Endodermal cell (in vitro differentiated cells): ENCODE data around the gene KRTAP1-3. TPM values are rescaled to one million over a fixed set of nuclear protein-coding genes. Genes with fewer than 3 reads are reported as not detected.
A peak's percentile ranks its signal among the peaks of the same experiment; 100 is the strongest.
"Not testable (repeated sequence)": the region's sequence is repeated elsewhere in the genome, so short reads cannot be mapped to it uniquely, and the experiment has no call there.

ENCODE experiments used
- DNase-seq: peaks from one replicate; pipeline ENCODE4 v3.0.0-alpha.2; 2017
- H3K27ac ChIP-seq: 2 replicates; pipeline ENCODE4 v1.5.1; 2013; ENCODE audit warnings: mild to moderate bottlenecking, low read depth, low read length, moderate library complexity
- H3K27me3 ChIP-seq: 2 replicates; pipeline ENCODE4 v1.6.1; 2013; ENCODE audit warnings: mild to moderate bottlenecking, low read length, moderate library complexity; ENCODE audit not compliant: insufficient read depth, control insufficient read depth, poor library complexity, severe bottlenecking
- H3K36me3 ChIP-seq: 2 replicates; pipeline ENCODE4 v1.7.0; 2013; ENCODE audit warnings: mild to moderate bottlenecking, low read length, moderate library complexity; ENCODE audit not compliant: control insufficient read depth, insufficient read depth
- H3K4me1 ChIP-seq: one replicate; pipeline ENCODE4 v1.7.0; 2013; ENCODE audit warnings: low read length; ENCODE audit not compliant: control insufficient read depth, insufficient read depth
- H3K4me3 ChIP-seq: 2 replicates; pipeline ENCODE4 v1.5.1; 2013; ENCODE audit warnings: mild to moderate bottlenecking, low read length, moderate library complexity
- H3K9ac ChIP-seq: 2 replicates; pipeline ENCODE4 v1.6.1; 2013; ENCODE audit warnings: mild to moderate bottlenecking, low read length, moderate library complexity; ENCODE audit not compliant: poor library complexity, severe bottlenecking; ENCODE audit errors: extremely low read depth
- H3K9me3 ChIP-seq: 2 replicates; pipeline ENCODE4 v1.6.1; 2013; ENCODE audit warnings: mild to moderate bottlenecking, low read length, moderate library complexity; ENCODE audit not compliant: control insufficient read depth
- H3K27ac Mint-ChIP-seq: 2 replicates; pipeline ENCODE4 v1.8.0; 2020; ENCODE audit warnings: mixed read lengths
- H3K27me3 Mint-ChIP-seq: 2 replicates; pipeline ENCODE4 v1.8.0; 2021; ENCODE audit warnings: mild to moderate bottlenecking, mixed read lengths; ENCODE audit not compliant: insufficient read depth
- H3K36me3 Mint-ChIP-seq: 2 replicates; pipeline ENCODE4 v1.8.0; 2020; ENCODE audit warnings: low read depth, mixed read lengths
- H3K4me1 Mint-ChIP-seq: 2 replicates; pipeline ENCODE4 v1.8.0; 2020; ENCODE audit warnings: mixed read lengths
- H3K4me3 Mint-ChIP-seq: 2 replicates; pipeline ENCODE4 v1.8.0; 2020; ENCODE audit warnings: mild to moderate bottlenecking, moderate library complexity, mixed read lengths
- H3K9me3 Mint-ChIP-seq: 2 replicates; pipeline ENCODE4 v1.8.0; 2020; ENCODE audit warnings: mild to moderate bottlenecking, mixed read lengths
- WGBS, 2 experiments: methylation state at CpG; one replicate each; pipeline versions ENCODE4 v1.1.5 to v1.1.7; 2013; ENCODE audit warnings: missing lambda C conversion rate in 2 of 2, mixed read lengths in 1 of 2; ENCODE audit not compliant: insufficient coverage in 1 of 2, insufficient read length in 1 of 2; 5-methylcytosine and 5-hydroxymethylcytosine counted together
- total RNA-seq, 2 donors: library from RNA; stranded (reverse); fragmentation: NEBNext Ultra II Directional in 1 of 2; extraction: Animal tissue kit (Norgen Biotek cat#: 25700) in 1 of 2; gene quantifications; 2 replicates in 1 of 2; 3 replicates in 1 of 2; pipeline ENCODE4 v1.2.1, GENCODE V29; 2021
- TF ChIP-seq, protein P1 (sequence below): fragments of 200-600 bp; sonication (generic); conservative IDR thresholded peaks from 2 replicates; pipeline ENCODE4 v1.5.0; 2021; ENCODE audit warnings: antibody characterized with exemption, mild to moderate bottlenecking

Gene KRTAP1-3
- total RNA-seq, 2 donors from 2014 or later = not detected

DNA sequence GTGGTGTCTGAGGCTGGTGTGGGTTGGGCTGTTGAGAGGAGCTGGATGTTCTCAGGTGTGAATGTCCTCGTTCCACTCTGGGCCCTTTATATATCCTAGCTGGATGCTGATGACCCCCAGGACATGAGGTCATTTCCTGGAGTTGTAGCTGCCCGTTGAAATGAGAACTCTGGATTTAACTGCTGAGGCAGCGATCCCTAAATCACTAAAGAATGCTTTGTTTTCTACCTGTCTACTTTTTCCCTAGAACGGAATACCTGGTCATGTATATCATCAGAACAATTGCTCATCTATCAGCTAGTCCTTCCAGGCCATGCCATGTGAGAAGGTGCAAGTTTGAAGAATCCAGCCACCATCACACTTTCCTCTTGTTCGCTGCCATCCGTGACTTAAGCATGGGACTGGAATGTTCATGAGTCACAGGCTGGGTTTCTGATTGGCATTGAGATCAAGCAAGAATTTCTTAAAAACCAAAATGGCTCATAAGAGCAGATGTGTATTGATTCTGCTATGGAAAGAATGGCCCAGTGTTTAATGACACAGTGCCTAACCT is 25.5 kb upstream of the KRTAP1-3 start, which contains the start of gene KRTAP2-3:
KRTAP2-3 (minus strand) TSS at position 63 of the 553 bp plus-strand sequence. CDS start 64 bp downstream, outside the sequence.
- Histone ChIP-seq H3K4me1 (no peaks in the 10 kb centered on the region), H3K9ac (no peak within 1 kb of the TSS), H3K36me3 (no peaks in the 10 kb centered on the region), H3K27me3 (no peaks in the 10 kb centered on the region), H3K4me3 (no peak within 1 kb of the TSS), H3K27ac (no peak within 1 kb of the TSS), H3K9me3 (peaks cover 7% of the 10 kb centered on the region)
- DNase-seq = no peak
- Mint-ChIP-seq H3K4me1 (peaks cover 3% of the 10 kb centered on the region), H3K4me3 (no peak within 1 kb of the TSS), H3K27me3 (no peaks in the 10 kb centered on the region), H3K27ac (no peak within 1 kb of the TSS), H3K9me3 (peaks cover 7% of the 10 kb centered on the region), H3K36me3 (no peaks in the 10 kb centered on the region)
- TF ChIP-seq, protein P1, sequence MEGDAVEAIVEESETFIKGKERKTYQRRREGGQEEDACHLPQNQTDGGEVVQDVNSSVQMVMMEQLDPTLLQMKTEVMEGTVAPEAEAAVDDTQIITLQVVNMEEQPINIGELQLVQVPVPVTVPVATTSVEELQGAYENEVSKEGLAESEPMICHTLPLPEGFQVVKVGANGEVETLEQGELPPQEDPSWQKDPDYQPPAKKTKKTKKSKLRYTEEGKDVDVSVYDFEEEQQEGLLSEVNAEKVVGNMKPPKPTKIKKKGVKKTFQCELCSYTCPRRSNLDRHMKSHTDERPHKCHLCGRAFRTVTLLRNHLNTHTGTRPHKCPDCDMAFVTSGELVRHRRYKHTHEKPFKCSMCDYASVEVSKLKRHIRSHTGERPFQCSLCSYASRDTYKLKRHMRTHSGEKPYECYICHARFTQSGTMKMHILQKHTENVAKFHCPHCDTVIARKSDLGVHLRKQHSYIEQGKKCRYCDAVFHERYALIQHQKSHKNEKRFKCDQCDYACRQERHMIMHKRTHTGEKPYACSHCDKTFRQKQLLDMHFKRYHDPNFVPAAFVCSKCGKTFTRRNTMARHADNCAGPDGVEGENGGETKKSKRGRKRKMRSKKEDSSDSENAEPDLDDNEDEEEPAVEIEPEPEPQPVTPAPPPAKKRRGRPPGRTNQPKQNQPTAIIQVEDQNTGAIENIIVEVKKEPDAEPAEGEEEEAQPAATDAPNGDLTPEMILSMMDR = no peak
- WGBS, 2 experiments = 92% methylated on average over 3 to 6 of the region's 6 CpGs

DNA sequence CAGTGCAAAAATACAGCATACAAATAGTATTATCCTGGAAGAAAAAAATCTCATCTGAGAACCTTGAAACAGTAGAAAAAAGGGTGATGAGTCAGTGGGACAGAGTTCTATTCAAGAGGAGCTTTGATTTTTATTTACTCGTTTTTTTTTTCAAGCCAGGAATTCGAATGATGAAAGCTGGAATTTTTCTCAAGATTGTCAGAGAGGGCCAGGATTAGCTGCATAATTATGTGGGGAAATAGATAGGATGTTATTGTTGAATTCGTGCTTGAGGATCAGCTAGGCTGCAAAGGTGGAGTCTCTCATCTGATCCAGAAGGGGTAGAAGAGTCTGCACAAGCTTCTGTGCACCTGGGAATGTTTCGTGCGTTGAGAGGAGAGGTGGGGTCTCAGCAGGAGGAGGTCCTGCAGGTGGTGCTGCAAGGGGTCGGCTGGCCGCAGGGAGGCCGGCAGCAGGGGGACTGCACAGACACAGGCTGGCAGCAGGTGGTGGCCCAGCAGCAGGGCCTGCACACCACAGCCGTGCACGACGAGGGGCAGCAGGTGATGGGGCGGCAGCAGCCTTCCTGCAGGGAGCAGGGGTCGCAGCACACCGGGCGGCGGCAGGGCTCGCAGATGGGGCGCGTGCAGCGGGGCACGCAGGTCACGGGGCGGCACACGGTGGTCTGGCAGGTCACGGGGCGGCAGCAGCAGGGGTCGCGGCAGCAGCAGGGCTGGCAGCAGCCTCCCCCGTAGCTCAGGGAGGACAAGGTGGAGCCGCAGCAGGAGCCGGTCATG is 24.8 kb upstream of the KRTAP1-3 start:
- not testable (repeated sequence) for H3K9ac ChIP-seq, H3K4me1 Mint-ChIP-seq, H3K27ac Mint-ChIP-seq, H3K9me3 ChIP-seq, H3K4me1 ChIP-seq, H3K27me3 Mint-ChIP-seq, H3K4me3 ChIP-seq, H3K27ac ChIP-seq, H3K36me3 Mint-ChIP-seq, H3K27me3 ChIP-seq, H3K9me3 Mint-ChIP-seq, H3K4me3 Mint-ChIP-seq, H3K36me3 ChIP-seq
- 74 to 83% methylated on average over 3 to 9 of the region's 31 CpGs for WGBS, 2 experiments
- DNase-seq = peak; percentile 62

GRCh38 chr17:41058741-41059140 is 24.1 kb upstream of the KRTAP1-3 start:
- Histone ChIP-seq H3K9ac (no peak overlapping the region), H3K9me3 (peaks cover 7% of the 10 kb centered on the region), H3K36me3 (no peaks in the 10 kb centered on the region), H3K4me1 (no peaks in the 10 kb centered on the region), H3K27ac (no peak overlapping the region), H3K4me3 (no peak overlapping the region), H3K27me3 (no peaks in the 10 kb centered on the region)
- H3K9me3 Mint-ChIP-seq = peaks cover 7% of the 10 kb centered on the region
- no peak for DNase-seq
- TF ChIP-seq, protein P1 = no peak
- H3K36me3 Mint-ChIP-seq = no peaks in the 10 kb centered on the region
- H3K4me1 Mint-ChIP-seq = peaks cover 3% of the 10 kb centered on the region
- H3K4me3 Mint-ChIP-seq = no peak overlapping the region
- H3K27ac Mint-ChIP-seq = no peak overlapping the region
- no peaks in the 10 kb centered on the region for H3K27me3 Mint-ChIP-seq
- WGBS, 2 experiments = 93 to 100% methylated on average over 1 to 5 of the region's 5 CpGs
